PFSK-1 (cell line): ENCODE results near the gene TNKS2.

ENCODE experiments used
- FOXP2 ChIP-seq: optimal IDR thresholded peaks from 2 replicates; pipeline ENCODE3; 2011; ENCODE audit warnings: borderline replicate concordance, control low read depth, inconsistent platforms; ENCODE audit not compliant: insufficient read depth; ENCODE audit errors: extremely low read length, extremely low read depth
- POLR2AphosphoS5 ChIP-seq: IDR thresholded peaks from 2 replicates; pipeline ENCODE4 v1.6.1; 2012; ENCODE audit warnings: low read depth, mild to moderate bottlenecking, control low read depth, low read length, moderate library complexity
- REST ChIP-seq, 2 experiments: IDR thresholded peaks; 2 replicates each; pipeline versions ENCODE4 v1.6.1 to v1.8.0; 2011 to 2012; ENCODE audit warnings: low read depth in 2 of 2, low read length in 2 of 2, control low read depth in 1 of 2, inconsistent platforms in 1 of 2, mild to moderate bottlenecking in 1 of 2, moderate library complexity in 1 of 2; ENCODE audit not compliant: insufficient read depth in 1 of 2
- SIN3A ChIP-seq: IDR thresholded peaks from 2 replicates; pipeline ENCODE4 v1.6.1; 2012; ENCODE audit warnings: mild to moderate bottlenecking, low read length, moderate library complexity, borderline replicate concordance; ENCODE audit not compliant: insufficient read depth
- TAF1 ChIP-seq: IDR thresholded peaks from 2 replicates; pipeline ENCODE4 v1.6.1; 2012; ENCODE audit warnings: low read length, control low read depth, borderline replicate concordance; ENCODE audit not compliant: insufficient read depth

TNKS2 gene

GRCh38 chr10:91856637-91857036 lies 58.4 kb downstream of the TNKS2 start:
- TF ChIP-seq POLR2AphosphoS5 (no peak), SIN3A (no peak), REST (IDR thresholded peaks at IDR 0.05; ENCODE audit: insufficient read depth in 1 of 2, low read depth in 2 of 2, low read length in 2 of 2) (no peak), FOXP2 (no peak), TAF1 (no peak)

DNA sequence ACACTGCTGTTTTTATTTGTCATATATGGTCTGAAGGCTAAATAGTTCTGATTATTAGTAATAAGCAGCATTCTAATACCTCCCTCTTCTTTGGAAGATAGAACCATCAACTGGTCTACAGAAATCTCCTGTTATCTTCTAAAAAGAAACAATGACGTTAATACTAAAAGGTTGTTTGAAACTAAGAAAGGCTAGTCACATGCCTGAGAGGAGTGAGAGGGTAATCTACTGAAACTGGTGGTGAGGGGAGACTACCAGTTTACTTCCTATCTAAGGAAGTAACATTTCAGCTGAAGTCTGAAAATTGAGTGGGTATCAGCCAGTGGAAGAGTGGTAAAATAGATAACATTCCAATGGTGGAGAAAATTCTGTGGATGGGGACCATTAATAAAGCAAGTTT lies 62.7 kb downstream of the TNKS2 start:
- TF ChIP-seq TAF1, result no peak

GRCh38 chr10:91864099-91864498 lies 65.9 kb downstream of the TNKS2 start:
- TF ChIP-seq SIN3A (no peak), REST (IDR thresholded peaks at IDR 0.05; ENCODE audit: insufficient read depth in 1 of 2, low read depth in 2 of 2, low read length in 2 of 2) (no peak), FOXP2 (no peak), TAF1 (no peak)

GRCh38 chr10:91864744-91865143 lies 66.5 kb downstream of the TNKS2 start:
- no peak for TF ChIP-seq REST (IDR thresholded peaks at IDR 0.05; ENCODE audit: insufficient read depth in 1 of 2, low read depth in 2 of 2, low read length in 2 of 2)
- no peak for TF ChIP-seq FOXP2
- no peak for TF ChIP-seq POLR2AphosphoS5
- TF ChIP-seq SIN3A, result no peak

- TF ChIP-seq REST (IDR thresholded peaks at IDR 0.05; ENCODE audit: insufficient read depth in 1 of 2, low read depth in 2 of 2, low read length in 2 of 2), result no peak
- TF ChIP-seq POLR2AphosphoS5, result no peak
- TF ChIP-seq TAF1, result no peak
- no peak for TF ChIP-seq FOXP2
- no peak for TF ChIP-seq SIN3A
Observed at GRCh38 chr10:91865562-91866081, 67.4 kb downstream of the TNKS2 start.
